Adrenal gland (tissue), 5 donors: Measurements from ENCODE around the gene SUFU.

Experiments used
- POLR2A ChIP-seq, 2 donors: fragments of 450-650 bp; IDR thresholded peaks; one replicate each; pipeline ENCODE4 v1.6.1; 2017; ENCODE audit warnings: antibody characterized with exemption in 2 of 2, mild to moderate bottlenecking in 2 of 2, moderate library complexity in 1 of 2
- TF ChIP-seq, protein P1 (sequence below), 6 experiments: fragments of 450-650 bp in 4 of 6; fragments of 200-600 bp in 2 of 6; sonication (generic) in 1 of 6; IDR thresholded peaks; 1 replicate in 5 of 6; 2 replicates in 1 of 6; pipeline versions ENCODE4 v1.5.1 to v1.8.0; 2016 to 2021; ENCODE audit warnings: antibody characterized with exemption in 6 of 6, mild to moderate bottlenecking in 2 of 6, moderate library complexity in 1 of 6
- donor health status: DM: no; HTN: no; CAD: no.

DNA sequence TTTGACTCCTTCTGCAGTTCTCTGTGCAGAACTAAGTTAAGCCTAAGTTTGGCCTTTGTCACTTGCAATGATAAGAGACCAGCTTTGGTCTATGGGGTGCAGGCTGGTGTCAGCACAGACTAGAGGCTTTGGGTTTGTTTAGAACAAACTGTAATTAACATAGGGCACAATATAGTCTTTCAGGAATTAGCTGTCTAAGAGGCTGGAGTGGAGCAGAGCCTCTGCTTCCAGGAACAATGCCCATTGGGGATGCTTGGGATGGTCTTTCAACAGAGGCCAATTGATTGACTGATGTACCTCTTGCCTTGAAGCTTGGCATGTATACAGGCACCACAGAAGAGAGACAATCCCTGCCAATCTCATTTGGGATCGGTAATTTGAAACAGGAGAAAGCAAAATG is 4.7 kb downstream of the SUFU start:
- no peak for TF ChIP-seq POLR2A (IDR thresholded peaks at IDR 0.05)
- TF ChIP-seq, protein P1, sequence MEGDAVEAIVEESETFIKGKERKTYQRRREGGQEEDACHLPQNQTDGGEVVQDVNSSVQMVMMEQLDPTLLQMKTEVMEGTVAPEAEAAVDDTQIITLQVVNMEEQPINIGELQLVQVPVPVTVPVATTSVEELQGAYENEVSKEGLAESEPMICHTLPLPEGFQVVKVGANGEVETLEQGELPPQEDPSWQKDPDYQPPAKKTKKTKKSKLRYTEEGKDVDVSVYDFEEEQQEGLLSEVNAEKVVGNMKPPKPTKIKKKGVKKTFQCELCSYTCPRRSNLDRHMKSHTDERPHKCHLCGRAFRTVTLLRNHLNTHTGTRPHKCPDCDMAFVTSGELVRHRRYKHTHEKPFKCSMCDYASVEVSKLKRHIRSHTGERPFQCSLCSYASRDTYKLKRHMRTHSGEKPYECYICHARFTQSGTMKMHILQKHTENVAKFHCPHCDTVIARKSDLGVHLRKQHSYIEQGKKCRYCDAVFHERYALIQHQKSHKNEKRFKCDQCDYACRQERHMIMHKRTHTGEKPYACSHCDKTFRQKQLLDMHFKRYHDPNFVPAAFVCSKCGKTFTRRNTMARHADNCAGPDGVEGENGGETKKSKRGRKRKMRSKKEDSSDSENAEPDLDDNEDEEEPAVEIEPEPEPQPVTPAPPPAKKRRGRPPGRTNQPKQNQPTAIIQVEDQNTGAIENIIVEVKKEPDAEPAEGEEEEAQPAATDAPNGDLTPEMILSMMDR (IDR thresholded peaks at IDR 0.05) = no peak
